Rectal smooth muscle tissue (tissue), 1 donor: ENCODE data around the gene ARHGAP42.
"Not testable (repeated sequence)": the region's sequence is repeated elsewhere in the genome, so short reads cannot be mapped to it uniquely, and the experiment has no call there.

Source experiments
- H3K27ac ChIP-seq: one replicate; pipeline ENCODE4 v1.7.0; 2013; ENCODE audit warnings: low read depth, low read length, inconsistent platforms
- H3K27me3 ChIP-seq: one replicate; pipeline ENCODE4 v1.7.0; 2013; ENCODE audit warnings: low read length; ENCODE audit not compliant: control insufficient read depth, insufficient read depth
- H3K36me3 ChIP-seq: one replicate; pipeline ENCODE4 v1.7.0; 2013; ENCODE audit warnings: low read length; ENCODE audit not compliant: control insufficient read depth, insufficient read depth
- H3K4me1 ChIP-seq: one replicate; pipeline ENCODE4 v1.7.0; 2013; ENCODE audit warnings: low read length; ENCODE audit not compliant: control insufficient read depth, insufficient read depth
- H3K4me3 ChIP-seq: one replicate; pipeline ENCODE4 v1.7.0; 2013; ENCODE audit warnings: low read length
- H3K9ac ChIP-seq: one replicate; pipeline ENCODE4 v1.7.0; 2013; ENCODE audit warnings: low read length

Gene ARHGAP42

GRCh38 chr11:100687054-100687629, at the start of gene ARHGAP42:
ARHGAP42 (plus strand) TSS chr11:100687288; CDS start chr11:100687679, 391 bp downstream.
- H3K27me3 ChIP-seq, result no peaks in the 10 kb centered on the region
- no peaks in the 10 kb centered on the region for H3K36me3 ChIP-seq
- peak within 1 kb of the TSS; percentile 57 for H3K27ac ChIP-seq
- H3K4me1 ChIP-seq, result peaks cover 10% of the 10 kb centered on the region
- H3K4me3 ChIP-seq, result peak within 1 kb of the TSS; percentile 63
- peak within 1 kb of the TSS; percentile 2 for H3K9ac ChIP-seq

- Histone ChIP-seq H3K27ac (no peak overlapping the region), H3K4me3 (no peak overlapping the region), H3K27me3 (no peaks in the 10 kb centered on the region), H3K36me3 (no peaks in the 10 kb centered on the region), H3K9ac (no peak overlapping the region), H3K4me1 (no peaks in the 10 kb centered on the region)
Observed at GRCh38 chr11:100637706-100638105, 49.4 kb upstream of the ARHGAP42 start.

- no peaks in the 10 kb centered on the region for H3K36me3 ChIP-seq
- no peaks in the 10 kb centered on the region for H3K4me1 ChIP-seq
- H3K9ac ChIP-seq, result no peak overlapping the region
- H3K4me3 ChIP-seq, result no peak overlapping the region
- H3K27me3 ChIP-seq, result no peaks in the 10 kb centered on the region
- no peak overlapping the region for H3K27ac ChIP-seq
Observed at GRCh38 chr11:100638648-100639047, 48.4 kb upstream of the ARHGAP42 start.

GRCh38 chr11:100639140-100639539, 47.9 kb upstream of the ARHGAP42 start:
- Histone ChIP-seq H3K4me1 (no peaks in the 10 kb centered on the region), H3K9ac (no peak overlapping the region), H3K4me3 (no peak overlapping the region), H3K27ac (no peak overlapping the region), H3K36me3 (no peaks in the 10 kb centered on the region), H3K27me3 (no peaks in the 10 kb centered on the region)

- no peak overlapping the region for H3K27ac ChIP-seq
- H3K9ac ChIP-seq, result no peak overlapping the region
- H3K4me3 ChIP-seq, result no peak overlapping the region
- no peaks in the 10 kb centered on the region for H3K27me3 ChIP-seq
- no peaks in the 10 kb centered on the region for H3K4me1 ChIP-seq
- no peaks in the 10 kb centered on the region for H3K36me3 ChIP-seq
Observed at GRCh38 chr11:100640071-100640470, 47.0 kb upstream of the ARHGAP42 start.

GRCh38 chr11:100640646-100641045, 46.4 kb upstream of the ARHGAP42 start:
- no peak overlapping the region for H3K4me3 ChIP-seq
- no peak overlapping the region for H3K27ac ChIP-seq
- H3K27me3 ChIP-seq, result no peaks in the 10 kb centered on the region
- no peaks in the 10 kb centered on the region for H3K36me3 ChIP-seq
- no peaks in the 10 kb centered on the region for H3K4me1 ChIP-seq
- H3K9ac ChIP-seq, result no peak overlapping the region

- Histone ChIP-seq H3K9ac (no peak overlapping the region), H3K4me1 (no peaks in the 10 kb centered on the region), H3K36me3 (no peaks in the 10 kb centered on the region), H3K27me3 (no peaks in the 10 kb centered on the region), H3K4me3 (no peak overlapping the region), H3K27ac (no peak overlapping the region)
Observed at GRCh38 chr11:100641456-100641855, 45.6 kb upstream of the ARHGAP42 start.

GRCh38 chr11:100646545-100646944, 40.5 kb upstream of the ARHGAP42 start:
- Histone ChIP-seq H3K36me3 (no peaks in the 10 kb centered on the region), H3K27ac (no peak overlapping the region), H3K4me1 (no peaks in the 10 kb centered on the region), H3K27me3 (no peaks in the 10 kb centered on the region), H3K9ac (no peak overlapping the region), H3K4me3 (no peak overlapping the region)

GRCh38 chr11:100647861-100648260, 39.2 kb upstream of the ARHGAP42 start:
- no peaks in the 10 kb centered on the region for H3K4me1 ChIP-seq
- H3K36me3 ChIP-seq, result no peaks in the 10 kb centered on the region
- H3K4me3 ChIP-seq, result no peak overlapping the region
- H3K9ac ChIP-seq, result no peak overlapping the region
- no peak overlapping the region for H3K27ac ChIP-seq
- H3K27me3 ChIP-seq, result no peaks in the 10 kb centered on the region

GRCh38 chr11:100663583-100663982, 23.5 kb upstream of the ARHGAP42 start:
- H3K4me3 ChIP-seq, result no peak overlapping the region
- no peak overlapping the region for H3K9ac ChIP-seq
- no peaks in the 10 kb centered on the region for H3K4me1 ChIP-seq
- H3K27me3 ChIP-seq, result no peaks in the 10 kb centered on the region
- no peaks in the 10 kb centered on the region for H3K36me3 ChIP-seq
- H3K27ac ChIP-seq, result no peak overlapping the region

GRCh38 chr11:100663996-100664395, 23.1 kb upstream of the ARHGAP42 start:
- no peak overlapping the region for H3K4me3 ChIP-seq
- H3K36me3 ChIP-seq, result no peaks in the 10 kb centered on the region
- no peaks in the 10 kb centered on the region for H3K27me3 ChIP-seq
- H3K9ac ChIP-seq, result no peak overlapping the region
- H3K4me1 ChIP-seq, result no peaks in the 10 kb centered on the region
- H3K27ac ChIP-seq, result no peak overlapping the region

- H3K27me3 ChIP-seq, H3K4me1 ChIP-seq, H3K27ac ChIP-seq, H3K36me3 ChIP-seq, H3K9ac ChIP-seq, H3K4me3 ChIP-seq: not testable (repeated sequence)
Observed at GRCh38 chr11:100666816-100667215, 20.3 kb upstream of the ARHGAP42 start.

GRCh38 chr11:100667449-100667848, 19.6 kb upstream of the ARHGAP42 start:
- no peak overlapping the region for H3K27ac ChIP-seq
- no peaks in the 10 kb centered on the region for H3K4me1 ChIP-seq

More at GRCh38 chr11:100667449-100667848, 19.6 kb upstream of the ARHGAP42 start:
- H3K4me3 ChIP-seq, result no peak overlapping the region
- no peak overlapping the region for H3K9ac ChIP-seq
- H3K36me3 ChIP-seq, result no peaks in the 10 kb centered on the region
- H3K27me3 ChIP-seq, result no peaks in the 10 kb centered on the region
